GM12801 (cell line): ENCODE data around the gene FAM13A.

Experiments used
- TF ChIP-seq, protein P1 (sequence below): IDR thresholded peaks from one replicate; pipeline ENCODE4 v1.5.1; 2011; ENCODE audit warnings: control low read depth; ENCODE audit not compliant: insufficient read length; ENCODE audit errors: extremely low read depth

FAM13A gene

DNA sequence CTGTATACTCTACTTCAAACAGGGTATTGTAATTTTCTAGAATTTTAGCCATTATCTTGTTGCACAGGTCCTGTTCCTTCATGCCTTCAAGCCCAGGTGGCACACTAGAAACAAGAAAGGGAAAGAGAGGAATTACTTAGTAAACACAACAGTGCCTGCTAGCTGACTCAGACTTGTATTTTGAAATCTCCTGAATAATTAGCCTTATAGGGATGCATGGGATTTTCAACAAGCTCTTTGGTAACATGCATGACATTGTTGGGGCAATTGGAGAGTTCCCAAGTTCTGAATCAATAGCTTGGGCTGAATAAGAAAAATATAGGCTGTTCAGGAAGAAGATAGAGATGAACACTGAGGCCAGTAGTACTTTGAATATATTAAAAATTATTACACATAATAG, 118.8 kb downstream of the FAM13A start:
- TF ChIP-seq, protein P1, sequence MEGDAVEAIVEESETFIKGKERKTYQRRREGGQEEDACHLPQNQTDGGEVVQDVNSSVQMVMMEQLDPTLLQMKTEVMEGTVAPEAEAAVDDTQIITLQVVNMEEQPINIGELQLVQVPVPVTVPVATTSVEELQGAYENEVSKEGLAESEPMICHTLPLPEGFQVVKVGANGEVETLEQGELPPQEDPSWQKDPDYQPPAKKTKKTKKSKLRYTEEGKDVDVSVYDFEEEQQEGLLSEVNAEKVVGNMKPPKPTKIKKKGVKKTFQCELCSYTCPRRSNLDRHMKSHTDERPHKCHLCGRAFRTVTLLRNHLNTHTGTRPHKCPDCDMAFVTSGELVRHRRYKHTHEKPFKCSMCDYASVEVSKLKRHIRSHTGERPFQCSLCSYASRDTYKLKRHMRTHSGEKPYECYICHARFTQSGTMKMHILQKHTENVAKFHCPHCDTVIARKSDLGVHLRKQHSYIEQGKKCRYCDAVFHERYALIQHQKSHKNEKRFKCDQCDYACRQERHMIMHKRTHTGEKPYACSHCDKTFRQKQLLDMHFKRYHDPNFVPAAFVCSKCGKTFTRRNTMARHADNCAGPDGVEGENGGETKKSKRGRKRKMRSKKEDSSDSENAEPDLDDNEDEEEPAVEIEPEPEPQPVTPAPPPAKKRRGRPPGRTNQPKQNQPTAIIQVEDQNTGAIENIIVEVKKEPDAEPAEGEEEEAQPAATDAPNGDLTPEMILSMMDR: no peak

DNA sequence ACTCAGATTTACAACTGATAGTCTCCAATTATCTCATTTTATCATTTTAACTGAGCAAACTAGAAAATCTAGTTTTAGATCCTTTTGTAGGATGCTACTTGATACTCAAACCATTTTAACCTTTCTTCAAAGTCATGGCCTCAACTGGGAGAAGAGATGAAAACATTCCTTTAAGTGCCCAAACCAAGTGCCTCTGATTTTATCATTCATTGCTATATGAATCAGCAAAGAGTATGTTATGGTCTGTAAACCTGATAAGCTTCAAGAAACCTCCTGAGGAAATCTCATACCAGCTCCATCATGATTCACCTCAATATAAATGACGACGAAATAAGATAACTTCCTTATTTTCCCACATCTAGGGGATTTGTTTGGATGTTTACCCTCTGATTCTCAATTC, 119.9 kb downstream of the FAM13A start:
- TF ChIP-seq, protein P1: no peak

DNA sequence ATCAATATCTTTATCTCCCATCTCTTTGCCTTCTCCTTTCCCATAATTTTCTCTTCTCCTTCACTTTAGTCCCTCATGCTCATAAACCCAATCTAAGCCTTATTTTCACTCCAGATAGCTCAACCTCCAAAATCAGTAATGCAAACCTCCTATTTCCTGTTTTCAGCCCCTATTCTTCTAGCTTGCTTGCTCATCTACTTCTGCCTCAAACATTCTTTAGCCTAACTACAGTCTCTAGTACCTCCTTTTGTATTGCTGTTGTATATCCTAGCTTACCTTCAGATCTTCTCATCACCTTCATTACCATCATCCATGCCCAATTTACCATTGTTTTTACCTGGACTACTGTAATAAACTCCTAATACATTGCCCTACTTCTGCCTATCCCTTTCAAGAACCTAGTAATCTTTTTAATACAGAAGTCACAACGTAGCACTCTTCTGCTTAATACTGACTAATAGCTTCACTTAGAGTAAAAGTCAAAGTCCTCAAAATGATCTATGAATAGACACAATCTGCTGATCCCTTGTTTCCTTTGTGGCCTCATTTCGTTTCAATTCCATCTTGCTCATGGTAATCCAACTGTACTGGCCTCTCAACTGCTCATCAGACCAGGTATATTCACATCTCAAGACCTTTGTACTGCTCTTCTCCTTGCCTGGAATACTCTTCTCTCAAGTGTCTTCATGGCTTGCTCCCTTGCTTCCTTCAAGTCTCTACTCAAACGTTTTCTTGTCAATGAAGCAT, 123.4 kb downstream of the FAM13A start:
- TF ChIP-seq, protein P1: no peak

DNA sequence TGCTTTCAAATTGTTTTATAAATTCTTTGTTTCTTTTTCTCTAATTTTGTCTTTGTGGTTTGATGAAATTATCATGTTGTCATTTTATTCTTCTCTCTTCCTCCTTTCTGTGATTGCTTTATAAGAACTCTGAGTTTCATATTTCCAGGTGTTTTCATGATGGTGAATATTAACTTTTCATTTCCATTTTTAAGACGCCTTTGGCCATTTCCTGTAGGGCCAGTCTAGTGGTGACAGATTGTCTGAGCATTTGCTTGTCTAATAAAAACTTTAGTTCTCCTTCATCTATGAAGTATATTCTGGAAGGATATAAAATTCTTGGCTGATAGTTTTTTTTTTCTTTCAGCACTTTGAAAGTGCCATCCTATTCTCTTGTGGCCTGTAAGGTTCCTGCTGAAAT, 128.1 kb downstream of the FAM13A start:
- TF ChIP-seq, protein P1: no peak

DNA sequence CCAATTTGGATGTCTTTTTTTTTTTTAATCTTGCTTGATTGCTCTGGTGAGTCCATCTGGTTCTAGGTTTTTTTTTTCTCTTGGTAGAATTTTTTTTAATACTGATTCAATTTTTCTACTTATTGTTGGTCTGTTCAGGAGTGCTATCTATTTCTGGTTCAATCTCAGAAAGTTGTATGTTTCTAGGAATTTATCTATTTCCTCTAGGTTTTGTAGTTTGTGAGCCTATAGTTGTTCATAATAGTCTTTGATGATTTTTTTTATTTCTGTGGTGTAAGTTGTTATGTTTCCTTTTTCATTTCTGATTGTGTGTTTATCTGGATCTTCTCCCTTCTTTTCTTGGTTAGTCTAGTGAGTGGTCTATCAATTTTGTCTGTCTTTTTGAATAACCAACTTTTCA, 129.6 kb downstream of the FAM13A start:
- TF ChIP-seq, protein P1: no peak

DNA sequence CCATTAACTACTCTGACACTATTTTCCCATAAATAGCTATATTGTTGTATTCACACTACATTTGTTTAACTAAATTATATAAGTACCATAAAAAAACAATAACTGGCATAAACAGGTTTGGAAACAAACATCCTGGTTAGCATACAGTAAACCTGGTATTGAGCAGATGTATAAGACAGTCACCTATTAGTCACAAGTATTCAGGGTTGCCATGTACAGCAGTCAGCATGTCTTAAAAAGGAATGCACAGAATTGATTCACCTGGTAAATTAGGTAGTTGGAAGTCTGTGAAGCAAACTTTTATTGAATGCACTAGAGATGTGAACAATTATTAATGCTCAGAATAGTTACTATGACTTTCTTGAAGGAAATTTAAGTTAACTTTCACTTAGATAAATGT, 137.9 kb downstream of the FAM13A start:
- TF ChIP-seq, protein P1: no peak

DNA sequence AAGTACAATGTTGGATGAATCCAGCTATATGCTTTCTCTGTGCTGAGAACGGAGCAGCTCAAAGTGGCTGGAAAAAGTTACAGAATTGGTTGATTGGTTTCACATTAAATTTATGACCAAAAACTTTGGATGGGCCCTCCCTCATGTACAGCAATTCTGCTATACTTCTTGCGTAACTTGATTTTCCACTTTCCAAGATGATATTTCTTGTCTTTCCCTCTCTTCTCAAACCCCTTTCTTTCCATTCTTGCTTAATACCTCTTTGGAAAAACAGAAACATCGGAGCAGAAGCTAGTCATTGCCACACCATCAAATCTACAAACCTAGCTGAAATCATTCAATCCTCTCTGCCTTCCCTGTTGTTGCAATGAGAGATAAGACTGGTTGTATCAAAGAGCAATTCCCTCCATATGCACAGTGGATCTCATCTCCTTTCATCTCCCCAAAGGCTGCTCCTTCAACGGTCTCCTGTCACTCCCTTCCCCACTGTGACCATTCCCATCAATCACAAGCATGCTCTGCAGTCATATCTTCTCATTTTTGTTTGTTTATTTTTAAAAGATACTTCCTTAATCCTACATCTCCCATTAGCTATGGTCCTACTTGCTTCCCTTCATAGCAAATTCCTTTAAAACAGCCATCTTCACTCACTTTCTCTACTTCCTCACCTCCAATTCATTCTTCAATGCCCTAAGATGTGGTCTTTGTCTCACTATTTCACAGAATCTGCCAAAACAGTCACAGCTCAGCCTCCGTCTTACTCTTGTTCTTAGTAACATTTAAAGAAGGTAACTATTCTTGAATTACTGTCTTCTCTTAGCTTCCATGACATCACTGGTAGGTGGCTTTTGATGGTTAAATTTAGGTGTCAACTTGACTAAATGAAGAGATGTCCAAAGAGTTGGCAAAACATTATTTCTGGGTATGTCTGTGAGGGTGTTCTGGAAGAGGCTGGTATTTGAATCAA, 145.5 kb downstream of the FAM13A start:
- TF ChIP-seq, protein P1: no peak
